ENCODE data around the gene DPH3. TPM values are rescaled to one million over a fixed set of nuclear protein-coding genes. Genes with fewer than 3 reads are reported as not detected.

The DPH3 gene
- total RNA-seq, 1 experiment from 2014 or later = 16.2 TPM

GRCh38 chr3:16304061-16305010, 39.6 kb upstream of the DPH3 start:
- H3F3A ChIP-seq (ENCODE audit: insufficient read depth, low read depth) = no peaks in the 10 kb centered on the region
- no peak overlapping the region for H3K4me2 ChIP-seq
- H3K79me2 ChIP-seq (ENCODE audit: low read depth) = no peaks in the 10 kb centered on the region
- intact Hi-C loops (cut with micrococcal nuclease; ENCODE audit: unreplicated experiment) = no loop called here
- TF ChIP-seq EZH2 (IDR thresholded peaks at IDR 0.05; ENCODE audit: low read depth) (no peak), CTCF (conservative IDR thresholded peaks at IDR 0.05) (no peak)
- H3K9me3 ChIP-seq (ENCODE audit: insufficient read depth, low read depth) = no peaks in the 10 kb centered on the region
- H3K27me3 ChIP-seq (ENCODE audit: insufficient read depth, low read depth) = no peaks in the 10 kb centered on the region
- H3K27ac ChIP-seq = no peak overlapping the region
- no peaks in the 10 kb centered on the region; the same call in 1 of the 2 replicates for H3K36me3 ChIP-seq (ENCODE audit: low read depth)
- H4K20me1 ChIP-seq (ENCODE audit: insufficient read depth) = 0 out of 2 replicates have a peak, but pooled peaks cover 4% of the 10 kb centered on the region
- no TSS peak for BruUV-seq (replicated peaks)
- no peaks in the 10 kb centered on the region for H3K9me2 ChIP-seq (ENCODE audit: insufficient read depth)
- H2AFZ ChIP-seq = no peak overlapping the region
- no peak for DNase-seq
- H3K4me1 ChIP-seq (replicated peaks; ENCODE audit: insufficient read depth) = peaks cover 2% of the 10 kb centered on the region; the same call in 1 of the 2 replicates
- CTCF ChIA-PET = no interaction called here
- POLR2A ChIA-PET (ENCODE audit: unreplicated experiment) = no interaction called here
- no peak overlapping the region for H3K4me3 ChIP-seq

- H3K9me2 ChIP-seq (ENCODE audit: insufficient read depth) = no peaks in the 10 kb centered on the region
- H3K4me2 ChIP-seq = no peak overlapping the region
- no peak for TF ChIP-seq CTCF (conservative IDR thresholded peaks at IDR 0.05)
- no peak for TF ChIP-seq EZH2 (IDR thresholded peaks at IDR 0.05; ENCODE audit: low read depth)
- H2AFZ ChIP-seq = no peak overlapping the region
- no peak for DNase-seq
- no peaks in the 10 kb centered on the region for H3K4me1 ChIP-seq (replicated peaks; ENCODE audit: insufficient read depth)
- H3K79me2 ChIP-seq (ENCODE audit: low read depth) = no peaks in the 10 kb centered on the region
- H3K9me3 ChIP-seq (ENCODE audit: insufficient read depth, low read depth) = no peaks in the 10 kb centered on the region
- no peaks in the 10 kb centered on the region; the same call in 1 of the 2 replicates for H3K36me3 ChIP-seq (ENCODE audit: low read depth)
- no TSS peak for BruUV-seq (replicated peaks)
- H3K27ac ChIP-seq = no peak overlapping the region
- CTCF ChIA-PET = no interaction called here
- H3F3A ChIP-seq (ENCODE audit: insufficient read depth, low read depth) = no peaks in the 10 kb centered on the region
- H4K20me1 ChIP-seq (ENCODE audit: insufficient read depth) = 0 out of 2 replicates have a peak, but pooled peaks cover 4% of the 10 kb centered on the region
- H3K27me3 ChIP-seq (ENCODE audit: insufficient read depth, low read depth) = no peaks in the 10 kb centered on the region
- intact Hi-C loops (cut with micrococcal nuclease; ENCODE audit: unreplicated experiment) = no loop called here
- H3K4me3 ChIP-seq = no peak overlapping the region
- POLR2A ChIA-PET (ENCODE audit: unreplicated experiment) = no interaction called here
Measured at GRCh38 chr3:16303037-16303575, 38.4 kb upstream of the DPH3 start.

- H2AFZ ChIP-seq = no peak overlapping the region
- no peaks in the 10 kb centered on the region for H3K79me2 ChIP-seq (ENCODE audit: low read depth)
- H3K9me3 ChIP-seq (ENCODE audit: insufficient read depth, low read depth) = no peaks in the 10 kb centered on the region
- no peak for DNase-seq
- peaks cover 5% of the 10 kb centered on the region for H3K36me3 ChIP-seq (ENCODE audit: low read depth)
- ChIA-PET CTCF (interaction anchor here (0.5 kb wide), 1 partner anchor 36 kb away, joined by 5 read pairs; no protein-coding TSS in a partner anchor), POLR2A (ENCODE audit: unreplicated experiment) (no interaction called here)
- intact Hi-C loops (cut with micrococcal nuclease; ENCODE audit: unreplicated experiment) = no loop called here
- no peak overlapping the region for H3K27ac ChIP-seq
- H3K4me1 ChIP-seq (replicated peaks; ENCODE audit: insufficient read depth) = no peaks in the 10 kb centered on the region
- no TSS peak for BruUV-seq (replicated peaks)
- no peaks in the 10 kb centered on the region for H3K27me3 ChIP-seq (ENCODE audit: insufficient read depth, low read depth)
- no peak overlapping the region for H3K4me2 ChIP-seq
- no peaks in the 10 kb centered on the region for H3F3A ChIP-seq (ENCODE audit: insufficient read depth, low read depth)
- no peaks in the 10 kb centered on the region for H3K9me2 ChIP-seq (ENCODE audit: insufficient read depth)
- no peak for TF ChIP-seq EZH2 (IDR thresholded peaks at IDR 0.05; ENCODE audit: low read depth)
- TF ChIP-seq CTCF (conservative IDR thresholded peaks at IDR 0.05) = no peak
- 0 out of 2 replicates have a peak, but pooled peaks cover 2% of the 10 kb centered on the region for H4K20me1 ChIP-seq (ENCODE audit: insufficient read depth)
- no peak overlapping the region for H3K4me3 ChIP-seq
Measured at GRCh38 chr3:16302082-16302631, 37.4 kb upstream of the DPH3 start.

All from PC-9 (cell line).